Uterus (tissue), 2 donors: Measurements from ENCODE around the gene EHMT1.

ENCODE experiments used
- POLR2A ChIP-seq, 2 donors: fragments of 450-650 bp; IDR thresholded peaks; one replicate each; pipeline ENCODE4 v1.6.1; 2016; ENCODE audit warnings: antibody characterized with exemption in 2 of 2, mild to moderate bottlenecking in 1 of 2, moderate library complexity in 1 of 2
- TF ChIP-seq, protein P1 (sequence below), 4 experiments: fragments of 200-600 bp in 2 of 4; fragments of 450-650 bp in 2 of 4; sonication (generic) in 2 of 4; IDR thresholded peaks; one replicate each; pipeline ENCODE4 v1.5.1; 2016 to 2019; ENCODE audit warnings: antibody characterized with exemption in 4 of 4, mild to moderate bottlenecking in 2 of 4, moderate library complexity in 1 of 4

DNA sequence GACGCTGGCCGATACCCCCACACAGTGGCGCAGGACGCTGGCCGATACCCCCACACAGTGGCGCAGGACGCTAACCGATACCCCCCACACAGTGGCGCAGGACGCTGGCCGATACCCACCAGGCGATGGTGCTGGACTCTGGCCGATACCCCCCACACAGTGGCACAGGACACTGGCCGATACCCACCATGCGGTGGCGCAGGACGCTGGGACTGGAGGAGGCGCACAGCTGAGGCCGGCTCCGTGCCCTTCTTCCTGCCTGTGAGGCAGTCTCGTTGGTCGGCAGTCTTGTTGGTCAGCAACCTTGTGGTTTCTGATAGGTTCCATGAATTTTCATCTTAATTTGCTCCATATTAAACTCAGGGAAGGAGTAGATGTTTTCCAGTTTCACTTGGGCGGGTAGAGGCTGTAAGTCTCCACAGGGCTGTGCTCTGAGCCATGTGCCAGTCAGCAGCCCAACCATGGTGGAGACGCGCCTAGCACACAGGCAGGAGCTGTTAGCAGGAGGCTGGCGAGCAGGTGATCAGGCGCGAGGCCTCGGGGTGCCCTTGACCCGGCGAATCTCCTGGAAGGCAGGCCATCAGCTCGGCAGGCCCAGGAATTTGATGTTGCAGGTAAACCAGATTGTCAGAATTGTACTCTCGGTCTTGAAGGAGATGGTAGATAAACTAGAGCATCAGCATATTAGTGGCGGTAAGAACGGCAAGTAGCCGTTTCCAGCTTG is 75.6 kb downstream of the EHMT1 start:
- TF ChIP-seq, protein P1, sequence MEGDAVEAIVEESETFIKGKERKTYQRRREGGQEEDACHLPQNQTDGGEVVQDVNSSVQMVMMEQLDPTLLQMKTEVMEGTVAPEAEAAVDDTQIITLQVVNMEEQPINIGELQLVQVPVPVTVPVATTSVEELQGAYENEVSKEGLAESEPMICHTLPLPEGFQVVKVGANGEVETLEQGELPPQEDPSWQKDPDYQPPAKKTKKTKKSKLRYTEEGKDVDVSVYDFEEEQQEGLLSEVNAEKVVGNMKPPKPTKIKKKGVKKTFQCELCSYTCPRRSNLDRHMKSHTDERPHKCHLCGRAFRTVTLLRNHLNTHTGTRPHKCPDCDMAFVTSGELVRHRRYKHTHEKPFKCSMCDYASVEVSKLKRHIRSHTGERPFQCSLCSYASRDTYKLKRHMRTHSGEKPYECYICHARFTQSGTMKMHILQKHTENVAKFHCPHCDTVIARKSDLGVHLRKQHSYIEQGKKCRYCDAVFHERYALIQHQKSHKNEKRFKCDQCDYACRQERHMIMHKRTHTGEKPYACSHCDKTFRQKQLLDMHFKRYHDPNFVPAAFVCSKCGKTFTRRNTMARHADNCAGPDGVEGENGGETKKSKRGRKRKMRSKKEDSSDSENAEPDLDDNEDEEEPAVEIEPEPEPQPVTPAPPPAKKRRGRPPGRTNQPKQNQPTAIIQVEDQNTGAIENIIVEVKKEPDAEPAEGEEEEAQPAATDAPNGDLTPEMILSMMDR (IDR thresholded peaks at IDR 0.05): no peak
- no peak for TF ChIP-seq POLR2A (IDR thresholded peaks at IDR 0.05)
